ENCODE data around the gene CYB5R2. TPM values are rescaled to one million over a fixed set of nuclear protein-coding genes. Genes with fewer than 3 reads are reported as not detected.

The CYB5R2 gene
- total RNA-seq, 1 donor = 32.0 TPM

GRCh38 chr11:7635708-7636107 is 37.6 kb downstream of the CYB5R2 start:
- TF ChIP-seq, protein P1, sequence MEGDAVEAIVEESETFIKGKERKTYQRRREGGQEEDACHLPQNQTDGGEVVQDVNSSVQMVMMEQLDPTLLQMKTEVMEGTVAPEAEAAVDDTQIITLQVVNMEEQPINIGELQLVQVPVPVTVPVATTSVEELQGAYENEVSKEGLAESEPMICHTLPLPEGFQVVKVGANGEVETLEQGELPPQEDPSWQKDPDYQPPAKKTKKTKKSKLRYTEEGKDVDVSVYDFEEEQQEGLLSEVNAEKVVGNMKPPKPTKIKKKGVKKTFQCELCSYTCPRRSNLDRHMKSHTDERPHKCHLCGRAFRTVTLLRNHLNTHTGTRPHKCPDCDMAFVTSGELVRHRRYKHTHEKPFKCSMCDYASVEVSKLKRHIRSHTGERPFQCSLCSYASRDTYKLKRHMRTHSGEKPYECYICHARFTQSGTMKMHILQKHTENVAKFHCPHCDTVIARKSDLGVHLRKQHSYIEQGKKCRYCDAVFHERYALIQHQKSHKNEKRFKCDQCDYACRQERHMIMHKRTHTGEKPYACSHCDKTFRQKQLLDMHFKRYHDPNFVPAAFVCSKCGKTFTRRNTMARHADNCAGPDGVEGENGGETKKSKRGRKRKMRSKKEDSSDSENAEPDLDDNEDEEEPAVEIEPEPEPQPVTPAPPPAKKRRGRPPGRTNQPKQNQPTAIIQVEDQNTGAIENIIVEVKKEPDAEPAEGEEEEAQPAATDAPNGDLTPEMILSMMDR (IDR thresholded peaks at IDR 0.05; ENCODE audit: insufficient read depth, low read depth, low read length) = no peak
- H3K4me3 ChIP-seq (ENCODE audit: low read depth, low read length) = no peak overlapping the region
- DNase-seq (ENCODE audit: low read depth) = no peak

DNA sequence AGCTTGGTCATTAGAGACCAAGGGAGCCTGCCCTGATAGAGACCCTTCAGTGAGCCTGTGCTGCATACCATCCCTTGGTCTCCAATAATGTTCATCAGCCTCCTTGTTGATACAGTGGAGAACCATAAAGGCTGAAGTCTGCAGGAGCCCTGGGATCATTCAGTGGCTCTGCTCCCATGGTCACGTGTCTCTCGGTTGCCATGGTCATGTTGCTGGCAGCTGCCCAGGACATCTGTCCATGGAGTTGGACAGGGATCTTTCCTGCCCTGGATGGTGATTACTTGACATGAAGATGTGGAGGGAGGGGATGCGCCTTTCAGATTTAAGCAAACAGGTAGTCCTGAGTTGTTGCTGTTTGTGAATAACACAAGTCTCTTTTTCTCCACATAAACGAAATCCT is 38.2 kb downstream of the CYB5R2 start:
- no peak for DNase-seq (ENCODE audit: low read depth)
- H3K4me3 ChIP-seq (ENCODE audit: low read depth, low read length) = no peak overlapping the region
- TF ChIP-seq, protein P1 (IDR thresholded peaks at IDR 0.05; ENCODE audit: insufficient read depth, low read depth, low read length) = no peak

- TF ChIP-seq, protein P1 (IDR thresholded peaks at IDR 0.05; ENCODE audit: insufficient read depth, low read depth, low read length) = no peak
- H3K4me3 ChIP-seq (ENCODE audit: low read depth, low read length) = no peak overlapping the region
- no peak for DNase-seq (ENCODE audit: low read depth)
These were observed 41.1 kb downstream of the CYB5R2 start for GRCh38 chr11:7632211-7632610.

GRCh38 chr11:7630002-7630401 is 43.3 kb downstream of the CYB5R2 start:
- H3K4me3 ChIP-seq (ENCODE audit: low read depth, low read length) = no peak overlapping the region
- no peak for DNase-seq (ENCODE audit: low read depth)
- TF ChIP-seq, protein P1 (IDR thresholded peaks at IDR 0.05; ENCODE audit: insufficient read depth, low read depth, low read length) = no peak

DNA sequence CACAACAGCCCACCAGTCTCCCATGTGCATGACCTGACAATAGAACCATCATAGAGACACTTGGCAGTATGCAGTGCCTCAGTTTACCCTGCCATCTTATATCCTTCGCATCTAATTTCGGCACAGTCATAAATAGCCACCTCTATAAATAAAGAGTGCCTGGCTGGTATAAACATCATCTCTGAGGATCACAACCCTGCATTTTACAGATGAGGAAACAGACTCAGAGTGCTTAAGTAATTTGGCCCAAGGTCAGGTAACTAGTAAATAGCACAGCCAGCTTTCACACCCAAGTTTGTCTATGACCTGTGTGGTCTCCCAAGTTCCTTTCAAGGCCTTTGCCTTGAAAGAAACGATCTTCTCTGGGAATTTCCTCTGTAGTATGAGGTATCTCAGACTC is 44.6 kb downstream of the CYB5R2 start:
- DNase-seq (ENCODE audit: low read depth) = no peak
- no peak overlapping the region for H3K4me3 ChIP-seq (ENCODE audit: low read depth, low read length)
- TF ChIP-seq, protein P1 (IDR thresholded peaks at IDR 0.05; ENCODE audit: insufficient read depth, low read depth, low read length) = no peak

GRCh38 chr11:7622721-7623120 is 50.6 kb downstream of the CYB5R2 start:
- DNase-seq (ENCODE audit: low read depth) = no peak
- H3K4me3 ChIP-seq (ENCODE audit: low read depth, low read length) = no peak overlapping the region
- TF ChIP-seq, protein P1 (IDR thresholded peaks at IDR 0.05; ENCODE audit: insufficient read depth, low read depth, low read length) = no peak

GRCh38 chr11:7621554-7621953 is 51.7 kb downstream of the CYB5R2 start:
- no peak for DNase-seq (ENCODE audit: low read depth)
- TF ChIP-seq, protein P1 (IDR thresholded peaks at IDR 0.05; ENCODE audit: insufficient read depth, low read depth, low read length) = no peak
- H3K4me3 ChIP-seq (ENCODE audit: low read depth, low read length) = no peak overlapping the region
